ENCODE results near the gene IP6K2.

DNA sequence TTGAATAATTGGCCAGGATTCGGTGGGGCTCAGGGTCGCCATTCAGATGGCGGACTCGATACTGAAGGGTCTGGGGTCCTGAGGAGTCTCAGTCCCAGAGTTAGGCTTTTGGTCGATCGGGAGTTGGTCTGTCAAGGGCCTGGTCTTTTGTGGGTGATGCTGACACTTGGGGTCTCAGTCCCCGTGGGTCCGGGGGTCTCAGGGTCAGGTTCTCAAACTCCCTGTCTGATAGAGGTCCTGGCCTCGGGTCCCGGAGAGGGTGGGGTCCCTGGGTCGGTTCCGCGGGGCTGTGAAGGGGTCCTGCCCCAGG, 31.8 kb downstream of the IP6K2 start:
- TF ChIP-seq, protein P1, sequence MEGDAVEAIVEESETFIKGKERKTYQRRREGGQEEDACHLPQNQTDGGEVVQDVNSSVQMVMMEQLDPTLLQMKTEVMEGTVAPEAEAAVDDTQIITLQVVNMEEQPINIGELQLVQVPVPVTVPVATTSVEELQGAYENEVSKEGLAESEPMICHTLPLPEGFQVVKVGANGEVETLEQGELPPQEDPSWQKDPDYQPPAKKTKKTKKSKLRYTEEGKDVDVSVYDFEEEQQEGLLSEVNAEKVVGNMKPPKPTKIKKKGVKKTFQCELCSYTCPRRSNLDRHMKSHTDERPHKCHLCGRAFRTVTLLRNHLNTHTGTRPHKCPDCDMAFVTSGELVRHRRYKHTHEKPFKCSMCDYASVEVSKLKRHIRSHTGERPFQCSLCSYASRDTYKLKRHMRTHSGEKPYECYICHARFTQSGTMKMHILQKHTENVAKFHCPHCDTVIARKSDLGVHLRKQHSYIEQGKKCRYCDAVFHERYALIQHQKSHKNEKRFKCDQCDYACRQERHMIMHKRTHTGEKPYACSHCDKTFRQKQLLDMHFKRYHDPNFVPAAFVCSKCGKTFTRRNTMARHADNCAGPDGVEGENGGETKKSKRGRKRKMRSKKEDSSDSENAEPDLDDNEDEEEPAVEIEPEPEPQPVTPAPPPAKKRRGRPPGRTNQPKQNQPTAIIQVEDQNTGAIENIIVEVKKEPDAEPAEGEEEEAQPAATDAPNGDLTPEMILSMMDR (IDR thresholded peaks at IDR 0.05), result no peak
- no peak for TF ChIP-seq POLR2A (IDR thresholded peaks at IDR 0.05)
